SK-N-SH (cell line): Measurements from ENCODE around the gene MEPCE. TPM values are rescaled to one million over a fixed set of nuclear protein-coding genes. Genes with fewer than 3 reads are reported as not detected.
"Not testable (repeated sequence)": the region's sequence is repeated elsewhere in the genome, so short reads cannot be mapped to it uniquely, and the experiment has no call there.

Experiments used
- CTCF ChIA-PET: fragments of 300-600, 350-600 bp; formaldehyde crosslinking; extraction: SDS; loops from one replicate; lab custom pipeline; 2021; lab: Yijun Ruan, JAX
- POLR2A ChIA-PET: fragments of 350-600 bp; sonication (Branson Sonifier 250); formaldehyde crosslinking; extraction: SDS; loops from one replicate; lab custom pipeline; 2020; ENCODE audit warnings: antibody characterized with exemption, inconsistent platforms; lab: Yijun Ruan, JAX
- DNase-seq: peaks from one replicate; pipeline ENCODE4 v3.0.0; 2012
- H2AFZ ChIP-seq: fragments of 200-600 bp; sonication (generic); 2 replicates; pipeline ENCODE4 v1.8.1; 2016; ENCODE audit warnings: antibody characterized with exemption, mild to moderate bottlenecking, low read depth
- H3F3A ChIP-seq: fragments of 200-600 bp; sonication (generic); replicated peaks from 2 replicates; pipeline ENCODE3; 2016; ENCODE audit warnings: antibody characterized with exemption, mild to moderate bottlenecking; ENCODE audit not compliant: insufficient read depth
- H3K27ac ChIP-seq, 2 experiments: fragments of 200-500 bp in 1 of 2; fragments of 200-600 bp in 1 of 2; sonication (Bioruptor generic) in 1 of 2; sonication (generic), shearing (Covaris generic) in 1 of 2; 2 replicates each; pipeline versions ENCODE4 v1.5.1 to v1.6.1; 2014 to 2016; ENCODE audit warnings: low read depth in 2 of 2, inconsistent platforms in 1 of 2, low read length in 1 of 2, mild to moderate bottlenecking in 1 of 2, mixed read lengths in 1 of 2
- H3K27me3 ChIP-seq: fragments of 200-600 bp; sonication (generic), shearing (Covaris generic); 2 replicates; pipeline ENCODE4 v1.6.1; 2016; ENCODE audit warnings: mixed run types; ENCODE audit not compliant: insufficient read depth
- H3K36me3 ChIP-seq, 2 experiments: fragments of 200-500 bp in 1 of 2; fragments of 200-600 bp in 1 of 2; sonication (Bioruptor generic) in 1 of 2; sonication (generic) in 1 of 2; replicated peaks in 1 of 2; 2 replicates each; pipeline versions ENCODE3 to v1.5.1; 2014 to 2016; ENCODE audit warnings: low read length in 1 of 2, mild to moderate bottlenecking in 1 of 2; ENCODE audit not compliant: insufficient read depth in 2 of 2, control insufficient read depth in 1 of 2
- H3K4me1 ChIP-seq, 2 experiments: fragments of 200-500 bp in 1 of 2; fragments of 200-600 bp in 1 of 2; sonication (Bioruptor generic) in 1 of 2; sonication (generic), shearing (Covaris generic) in 1 of 2; 2 replicates each; pipeline versions ENCODE4 v1.5.1 to v1.6.1; 2014 to 2016; ENCODE audit warnings: low read depth in 1 of 2, low read length in 1 of 2, mixed run types in 1 of 2; ENCODE audit not compliant: insufficient read depth in 2 of 2, control insufficient read depth in 1 of 2
- H3K4me2 ChIP-seq: fragments of 200-600 bp; sonication (generic), shearing (Covaris generic); 2 replicates; pipeline ENCODE4 v1.6.1; 2017; ENCODE audit warnings: mixed run types
- H3K4me3 ChIP-seq, 2 experiments: fragments of 200-500 bp in 1 of 2; fragments of 200-600 bp in 1 of 2; sonication (Bioruptor generic) in 1 of 2; sonication (generic), shearing (Covaris generic) in 1 of 2; 2 replicates each; pipeline versions ENCODE4 v1.5.1 to v1.8.1; 2014 to 2016; ENCODE audit warnings: low read depth in 2 of 2, inconsistent platforms in 1 of 2, low read length in 1 of 2, mild to moderate bottlenecking in 1 of 2, mixed read lengths in 1 of 2, moderate library complexity in 1 of 2
- H3K79me2 ChIP-seq: fragments of 200-600 bp; sonication (generic); 2 replicates; pipeline ENCODE4 v1.8.1; 2017; ENCODE audit warnings: mild to moderate bottlenecking; ENCODE audit not compliant: insufficient read depth
- H3K9ac ChIP-seq: fragments of 200-600 bp; sonication (generic); 2 replicates; pipeline ENCODE4 v1.6.1; 2017; ENCODE audit warnings: mixed run types
- H3K9me2 ChIP-seq: fragments of 200-600 bp; sonication (generic); 2 replicates; pipeline ENCODE4 v1.6.1; 2017; ENCODE audit warnings: mixed run types
- H3K9me3 ChIP-seq: fragments of 200-600 bp; sonication (generic); 2 replicates; pipeline ENCODE4 v1.6.1; 2017; ENCODE audit warnings: mixed run types, mild to moderate bottlenecking, moderate library complexity
- H4K20me1 ChIP-seq: fragments of 200-600 bp; sonication (generic); 2 replicates; pipeline ENCODE4 v1.6.1; 2017; ENCODE audit warnings: mild to moderate bottlenecking, mixed run types; ENCODE audit not compliant: insufficient read depth
- RCOR1 ChIP-seq: fragments of 150-350 bp; IDR thresholded peaks from 2 replicates; pipeline ENCODE4 v1.6.1; 2017; ENCODE audit warnings: antibody characterized with exemption, low read length
- RFX5 ChIP-seq: IDR thresholded peaks from 2 replicates; pipeline ENCODE4 v1.6.1; 2012; ENCODE audit warnings: mild to moderate bottlenecking, improper control_type of control experiment, low read length
- TEAD4 ChIP-seq: IDR thresholded peaks from 2 replicates; pipeline ENCODE4 v1.4.0; 2012; ENCODE audit warnings: mild to moderate bottlenecking, borderline replicate concordance; ENCODE audit not compliant: insufficient read depth
- WGBS: methylation state at CpG from one replicate; pipeline ENCODE4 v1.1.6; 2017; ENCODE audit warnings: low lambda C conversion rate; 5-methylcytosine and 5-hydroxymethylcytosine counted together
- polyA plus RNA-seq, 3 experiments: library from polyadenylated mRNA; depleted of rRNA; stranded (reverse); fragments of >200 nt; gene quantifications; 2 replicates each; pipeline ENCODE4 v1.2.3, GENCODE V29; 2012

Gene MEPCE
- polyA plus RNA-seq, 1 of the 3 experiments (the other 2 are of a cell fraction): 20.2 TPM

DNA sequence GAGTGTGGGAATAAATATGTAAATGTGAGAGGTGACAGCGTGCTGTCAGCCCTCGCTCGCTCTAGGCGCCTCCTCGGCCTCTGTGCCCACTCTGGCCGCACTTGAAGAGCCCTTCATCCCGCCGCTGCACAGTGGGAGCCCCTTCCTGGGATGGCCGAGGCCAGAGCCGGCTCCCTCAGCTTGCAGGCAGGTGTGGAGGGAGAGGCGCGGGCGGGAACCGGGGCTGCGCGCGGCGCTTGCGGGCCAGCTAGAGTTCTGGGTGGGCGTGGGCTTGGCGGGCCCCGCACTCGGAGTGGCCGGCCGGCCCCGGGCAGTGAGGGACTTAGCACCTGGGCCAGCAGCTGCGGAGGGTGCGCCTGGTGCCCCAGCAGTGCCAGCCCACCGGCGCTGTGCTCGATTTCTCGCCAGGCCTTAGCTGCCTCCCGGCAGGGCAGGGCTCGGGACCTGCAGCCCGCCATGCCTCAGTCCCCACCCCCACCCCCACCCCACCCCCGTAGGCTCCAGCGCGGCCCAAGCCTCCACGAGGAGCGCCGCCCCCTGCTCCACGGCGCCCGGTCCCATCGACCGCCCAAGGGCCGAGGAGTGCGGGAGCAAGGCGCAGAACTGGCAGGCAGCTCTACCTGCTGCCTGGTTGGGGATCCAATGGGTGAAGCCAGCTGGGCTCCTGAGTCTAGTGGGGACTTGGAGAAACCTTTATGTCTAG lies 47.9 kb upstream of the MEPCE start:
- not testable (repeated sequence) for H3K9ac ChIP-seq, H3K36me3 ChIP-seq, H4K20me1 ChIP-seq, H3K4me3 ChIP-seq, H3K27ac ChIP-seq, H3F3A ChIP-seq, H3K9me3 ChIP-seq, H2AFZ ChIP-seq, DNase-seq, H3K79me2 ChIP-seq, H3K9me2 ChIP-seq, H3K4me2 ChIP-seq, H3K4me1 ChIP-seq, H3K27me3 ChIP-seq
- CTCF ChIA-PET: interaction anchor here (12.0 kb wide), 1 partner anchor 26 kb away, joined by 68 read pairs; no protein-coding TSS in a partner anchor
- 68% methylated on average over 42 of the region's 49 CpGs for WGBS
- POLR2A ChIA-PET: interaction anchor here (0.6 to 2.6 kb wide), 3 partner anchors 18 to 443 kb away, joined by 3 to 8 read pairs (median 3); partner anchors contain the start of genes MEPCE and ZCWPW1

DNA sequence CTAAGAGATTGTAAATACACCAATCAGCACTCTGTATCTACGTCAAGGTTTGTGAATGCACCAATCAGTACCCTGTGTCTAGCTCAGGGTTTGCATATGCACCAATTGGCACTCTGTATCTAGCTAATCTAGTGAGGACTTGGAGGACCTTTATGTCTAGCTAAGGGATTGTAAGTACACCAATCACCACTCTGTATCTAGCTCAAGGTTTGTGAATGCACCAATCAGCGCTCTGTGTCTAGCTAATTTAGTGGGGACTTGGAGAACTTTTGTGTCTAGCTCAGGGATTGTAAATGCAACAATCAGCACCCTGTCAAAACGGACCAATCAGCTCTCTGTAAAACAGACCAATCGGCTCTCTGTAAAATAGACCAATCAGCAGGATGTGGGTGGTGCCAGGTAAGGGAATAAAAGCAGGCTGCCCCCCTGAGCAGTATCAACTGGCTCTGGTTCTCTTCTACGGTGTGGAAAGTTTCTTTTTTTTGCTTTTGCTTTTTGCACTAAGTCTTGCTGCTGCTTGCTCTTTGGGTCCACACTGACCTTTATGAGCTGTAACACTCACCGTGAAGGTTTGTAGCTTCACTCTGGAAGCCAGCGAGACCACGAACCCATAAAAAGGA lies 47.3 kb upstream of the MEPCE start:
- not testable (repeated sequence) for H3K9me2 ChIP-seq, H3K9ac ChIP-seq, DNase-seq, H3K79me2 ChIP-seq, H3K27me3 ChIP-seq, H3K36me3 ChIP-seq, H4K20me1 ChIP-seq, H3K9me3 ChIP-seq, H3F3A ChIP-seq, H3K27ac ChIP-seq, H3K4me1 ChIP-seq, H3K4me2 ChIP-seq, H3K4me3 ChIP-seq, H2AFZ ChIP-seq
- TF ChIP-seq RFX5: peak; percentile 59; the same call in 1 of the 2 replicates
- ChIA-PET CTCF (interaction anchor here (12.0 kb wide), 1 partner anchor 25 kb away, joined by 68 read pairs; no protein-coding TSS in a partner anchor), POLR2A (interaction anchor here (1.3 to 2.6 kb wide), 2 partner anchors 17 to 46 kb away, joined by 3 to 8 read pairs; partner anchors contain the start of genes MEPCE and ZCWPW1)
- 67% methylated on average over 8 of the region's 8 CpGs for WGBS

DNA sequence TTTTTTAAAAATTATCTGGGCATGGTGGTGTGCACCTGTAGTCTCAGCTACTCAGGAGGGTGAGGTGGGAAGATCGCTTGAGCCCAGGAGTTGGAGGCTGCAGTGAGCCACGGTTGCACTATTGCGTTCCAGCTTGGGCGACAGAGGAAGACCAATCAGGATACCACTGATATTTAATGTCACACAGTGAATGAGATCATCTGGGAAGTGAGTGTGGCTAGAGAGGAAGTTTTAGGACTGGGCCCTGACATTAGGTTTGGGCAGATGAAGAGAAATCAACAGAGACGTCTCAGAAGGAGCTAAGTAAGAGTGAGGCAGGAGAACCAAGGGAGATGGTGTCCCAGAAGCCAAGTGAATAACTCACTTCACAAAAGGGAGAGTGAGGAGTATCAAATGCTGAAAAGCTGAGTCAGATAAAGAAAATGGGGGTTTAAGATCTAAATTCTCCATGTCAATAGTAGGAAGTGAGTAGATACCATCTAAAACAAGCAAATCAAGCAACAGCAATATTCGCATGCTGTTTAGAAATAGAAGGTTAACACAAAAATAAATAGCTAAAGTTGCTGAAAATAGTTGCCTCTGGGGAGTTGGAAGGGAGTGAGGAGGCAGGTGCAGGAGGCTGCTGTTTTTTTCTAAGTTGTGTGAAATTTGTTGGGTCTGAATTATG lies 44.9 kb upstream of the MEPCE start:
- 83% methylated on average over 6 of the region's 6 CpGs for WGBS
- TF ChIP-seq TEAD4 (no peak), RCOR1 (no peak)
- H4K20me1 ChIP-seq: no peaks in the 10 kb centered on the region
- no peak overlapping the region for H2AFZ ChIP-seq
- POLR2A ChIA-PET: no interaction called here
- H3K27ac ChIP-seq: no peak overlapping the region
- no peak overlapping the region for H3K9ac ChIP-seq
- DNase-seq: no peak
- H3K4me1 ChIP-seq: peaks cover 0 to under 1% of the 10 kb centered on the region in 2 experiments; a peak in 2 of 4 replicates
- no peaks in the 10 kb centered on the region for H3K79me2 ChIP-seq
- no peak overlapping the region for H3K4me3 ChIP-seq
- H3F3A ChIP-seq: no peaks in the 10 kb centered on the region
- no peaks in the 10 kb centered on the region for H3K36me3 ChIP-seq
- no peaks in the 10 kb centered on the region for H3K9me3 ChIP-seq
- no peaks in the 10 kb centered on the region for H3K27me3 ChIP-seq
- no peaks in the 10 kb centered on the region for H3K9me2 ChIP-seq
- CTCF ChIA-PET: interaction anchor here (1.3 to 12.0 kb wide), 2 partner anchors 9 to 23 kb away, joined by 4 to 68 read pairs; no protein-coding TSS in a partner anchor
- H3K4me2 ChIP-seq: no peak overlapping the region
